Activated CD4-positive, alpha-beta T cell treated with anti-CD3 and anti-CD28 coated beads for 36 hours (primary cell): ENCODE measurements around the gene NCAPD3. TPM values are rescaled to one million over a fixed set of nuclear protein-coding genes. Genes with fewer than 3 reads are reported as not detected.

Experiments used
- ATAC-seq: fragments of 200-7000 bp; cut with Tn5 transposase; one replicate; pipeline ENCODE4 v1.10.0; 2021; ENCODE audit warnings: mild to moderate bottlenecking, moderate library complexity
- CTCF ChIA-PET: fragments of 350-600 bp; sonication (Branson Sonifier 250); formaldehyde crosslinking; loops from one replicate; lab custom pipeline; 2021; ENCODE audit warnings: antibody characterized with exemption; lab: Charles Lee
- POLR2A ChIA-PET: fragments of 350-600 bp; sonication (Branson Sonifier 250); formaldehyde crosslinking; loops from one replicate; lab custom pipeline; 2021; ENCODE audit warnings: antibody characterized with exemption, inconsistent platforms; lab: Charles Lee
- DNase-seq: peaks from one replicate; pipeline ENCODE4 v3.0.0-alpha.2; 2020
- H3K27ac Mint-ChIP-seq: one replicate; pipeline ENCODE4 v1.8.0; 2021; ENCODE audit warnings: mixed read lengths
- H3K27me3 Mint-ChIP-seq: one replicate; pipeline ENCODE4 v1.8.0; 2021; ENCODE audit warnings: mixed read lengths
- H3K36me3 Mint-ChIP-seq: one replicate; pipeline ENCODE4 v1.8.0; 2021; ENCODE audit warnings: low read depth, mixed read lengths
- H3K4me1 Mint-ChIP-seq: one replicate; pipeline ENCODE4 v1.8.0; 2021; ENCODE audit warnings: mixed read lengths
- H3K4me3 Mint-ChIP-seq: one replicate; pipeline ENCODE4 v1.8.0; 2021; ENCODE audit warnings: mild to moderate bottlenecking, moderate library complexity, mixed read lengths
- H3K9me3 Mint-ChIP-seq: one replicate; pipeline ENCODE4 v1.8.0; 2021; ENCODE audit warnings: low read depth, mixed read lengths
- intact Hi-C, 2 experiments: fragments of 100-400 bp; cut with DNase I in 1 of 2; cut with micrococcal nuclease in 1 of 2; formaldehyde crosslinking; loops; one replicate each; pipeline versions ENCODE4 v1.14.2 to v1.15.1; 2022 to 2024; cut with DNase I, micrococcal nuclease
- total RNA-seq, 2 experiments: library from RNA; stranded (reverse); gene quantifications; one replicate each; pipeline ENCODE4 v1.2.3, GENCODE V29; 2021

The NCAPD3 gene
- 10 to 100 TPM; 78.9 to 92.1 TPM for total RNA-seq

GRCh38 chr11:134223836-134224709 is at the start of gene NCAPD3, which contains the start of gene VPS26B:
Gene NCAPD3, minus strand, starts transcription at chr11:134223967. Its CDS starts 41 bp downstream, at chr11:134223926.
Gene VPS26B, plus strand, starts transcription at chr11:134224671. Its CDS starts 452 bp downstream, at chr11:134225123.
- DNase-seq (peak; percentile 98), ATAC-seq (peak; percentile 81)
- no peaks in the 10 kb centered on the region for H3K27me3 Mint-ChIP-seq
- intact Hi-C loops: loop anchor here (1.0 to 2.0 kb wide), 7 partner anchors 29 to 296 kb away; partner anchors contain the start of genes ACAD8 (in 2 of the 2), GLB1L2 (in 2 of the 2), THYN1 (in 2 of the 2) and GLB1L3 (in 1 of the 2)
- H3K27ac Mint-ChIP-seq: peak within 1 kb of the TSS; percentile 98
- H3K9me3 Mint-ChIP-seq: no peaks in the 10 kb centered on the region
- ChIA-PET CTCF (interaction anchor here (0.5 to 1.9 kb wide), 11 partner anchors 10 to 155 kb away, joined by 3 to 6 read pairs (median 4); partner anchors contain the start of genes GLB1L3 and JAM3), POLR2A (interaction anchor here (0.7 to 2.7 kb wide), 8 partner anchors 20 to 305 kb away, joined by 3 to 14 read pairs (median 3); partner anchors contain the start of genes ACAD8, GLB1L3 and THYN1)
- peak within 1 kb of the TSS; percentile 99 for H3K4me3 Mint-ChIP-seq
- peaks cover 59% of the 10 kb centered on the region for H3K4me1 Mint-ChIP-seq
- peaks cover 26% of the 10 kb centered on the region for H3K36me3 Mint-ChIP-seq

GRCh38 chr11:134273317-134273712 is 49.5 kb upstream of the NCAPD3 start:
- Mint-ChIP-seq H3K9me3 (no peaks in the 10 kb centered on the region), H3K27me3 (peaks cover 3% of the 10 kb centered on the region), H3K4me3 (no peak overlapping the region), H3K4me1 (peaks cover 45% of the 10 kb centered on the region), H3K36me3 (peaks cover 8% of the 10 kb centered on the region), H3K27ac (no peak overlapping the region)
- CTCF ChIA-PET: interaction anchor here (0.6 to 4.7 kb wide), 10 partner anchors 8 to 238 kb away, joined by 3 to 33 read pairs (median 5); partner anchors contain the start of genes ACAD8, THYN1 and VPS26B
- ATAC-seq: no peak
- POLR2A ChIA-PET: interaction anchor here (0.6 kb wide), 4 partner anchors 14 to 329 kb away, joined by 3 to 7 read pairs (median 4); no protein-coding TSS in a partner anchor
- DNase-seq: no peak
- intact Hi-C loops: no loop called here

- no peaks in the 10 kb centered on the region for H3K9me3 Mint-ChIP-seq
- no peak for ATAC-seq
- H3K27ac Mint-ChIP-seq: no peak overlapping the region
- peaks cover 3% of the 10 kb centered on the region for H3K27me3 Mint-ChIP-seq
- DNase-seq: no peak
- intact Hi-C loops: no loop called here
- ChIA-PET CTCF (interaction anchor here (0.7 to 4.7 kb wide), 7 partner anchors 7 to 237 kb away, joined by 3 to 33 read pairs (median 5); partner anchors contain the start of genes ACAD8, THYN1 and VPS26B), POLR2A (no interaction called here)
- H3K4me1 Mint-ChIP-seq: peaks cover 45% of the 10 kb centered on the region
- no peak overlapping the region for H3K4me3 Mint-ChIP-seq
- H3K36me3 Mint-ChIP-seq: peaks cover 4% of the 10 kb centered on the region
These were observed 48.9 kb upstream of the NCAPD3 start for GRCh38 chr11:134272381-134273316.

- CTCF ChIA-PET: interaction anchor here (2.7 to 4.7 kb wide), 2 partner anchors 10 to 17 kb away, joined by 13 to 33 read pairs; partner anchors contain the start of genes ACAD8 and THYN1
- H3K4me3 Mint-ChIP-seq: no peak overlapping the region
These were observed 48.2 kb upstream of the NCAPD3 start for GRCh38 chr11:134271978-134272377.

GRCh38 chr11:134270250-134270714 is 46.5 kb upstream of the NCAPD3 start:
- intact Hi-C loops: no loop called here
- no peaks in the 10 kb centered on the region for H3K27me3 Mint-ChIP-seq
- CTCF ChIA-PET: interaction anchor here (0.6 to 1.8 kb wide), 6 partner anchors 8 to 354 kb away, joined by 3 to 7 read pairs (median 3); partner anchors contain the start of gene ACAD8
- peaks cover 41% of the 10 kb centered on the region for H3K4me1 Mint-ChIP-seq
- peak overlapping the region; percentile 20 for H3K27ac Mint-ChIP-seq
- H3K36me3 Mint-ChIP-seq: no peaks in the 10 kb centered on the region
- H3K9me3 Mint-ChIP-seq: no peaks in the 10 kb centered on the region
- no peak overlapping the region for H3K4me3 Mint-ChIP-seq
- POLR2A ChIA-PET: no interaction called here
- ATAC-seq (peak; percentile 38), DNase-seq (peak; percentile 36)

More at GRCh38 chr11:134271978-134272377, 48.2 kb upstream of the NCAPD3 start:
- ATAC-seq: no peak
- POLR2A ChIA-PET: no interaction called here
- H3K9me3 Mint-ChIP-seq: no peaks in the 10 kb centered on the region
- no peak overlapping the region for H3K27ac Mint-ChIP-seq
- H3K27me3 Mint-ChIP-seq: no peaks in the 10 kb centered on the region
- H3K36me3 Mint-ChIP-seq: no peaks in the 10 kb centered on the region
- intact Hi-C loops: no loop called here
- peaks cover 43% of the 10 kb centered on the region for H3K4me1 Mint-ChIP-seq
- no peak for DNase-seq

- ChIA-PET POLR2A (no interaction called here), CTCF (interaction anchor here (0.9 kb wide), 1 partner anchor 10 kb away, joined by 5 read pairs; no protein-coding TSS in a partner anchor)
- Mint-ChIP-seq H3K9me3 (no peaks in the 10 kb centered on the region), H3K27me3 (no peaks in the 10 kb centered on the region), H3K4me1 (peaks cover 19% of the 10 kb centered on the region), H3K27ac (no peak overlapping the region), H3K36me3 (peaks cover 2% of the 10 kb centered on the region), H3K4me3 (no peak overlapping the region)
- intact Hi-C loops: no loop called here
- ATAC-seq (no peak), DNase-seq (no peak)
These were observed 44.2 kb upstream of the NCAPD3 start for GRCh38 chr11:134267966-134268365.

GRCh38 chr11:134267461-134267860 is 43.7 kb upstream of the NCAPD3 start:
- H3K27ac Mint-ChIP-seq: no peak overlapping the region
- ChIA-PET CTCF (interaction anchor here (1.6 to 2.0 kb wide), 2 partner anchors 9 to 11 kb away, joined by 7 to 8 read pairs; partner anchors contain the start of gene GLB1L3), POLR2A (no interaction called here)
- H3K9me3 Mint-ChIP-seq: no peaks in the 10 kb centered on the region
- ATAC-seq (no peak), DNase-seq (no peak)
- H3K4me1 Mint-ChIP-seq: peaks cover 13% of the 10 kb centered on the region
- intact Hi-C loops: no loop called here
- H3K4me3 Mint-ChIP-seq: no peak overlapping the region
- H3K36me3 Mint-ChIP-seq: peaks cover 2% of the 10 kb centered on the region
- H3K27me3 Mint-ChIP-seq: no peaks in the 10 kb centered on the region

- H3K4me1 Mint-ChIP-seq: peaks cover 11% of the 10 kb centered on the region
- peaks cover 7% of the 10 kb centered on the region for H3K36me3 Mint-ChIP-seq
- ChIA-PET CTCF (interaction anchor here (0.6 to 2.0 kb wide), 6 partner anchors 9 to 126 kb away, joined by 3 to 8 read pairs (median 4); partner anchors contain the start of genes GLB1L3, NCAPD3 and VPS26B), POLR2A (interaction anchor here (0.6 kb wide), 1 partner anchor 69 kb away, joined by 3 read pairs; no protein-coding TSS in a partner anchor)
- intact Hi-C loops: no loop called here
- H3K27ac Mint-ChIP-seq: no peak overlapping the region
- H3K27me3 Mint-ChIP-seq: no peaks in the 10 kb centered on the region
- ATAC-seq (no peak), DNase-seq (no peak)
- no peaks in the 10 kb centered on the region for H3K9me3 Mint-ChIP-seq
- no peak overlapping the region for H3K4me3 Mint-ChIP-seq
These were observed 43.1 kb upstream of the NCAPD3 start for GRCh38 chr11:134266841-134267251.

- H3K27me3 Mint-ChIP-seq: no peaks in the 10 kb centered on the region
- no peaks in the 10 kb centered on the region for H3K9me3 Mint-ChIP-seq
- H3K27ac Mint-ChIP-seq: no peak overlapping the region
- peaks cover 8% of the 10 kb centered on the region for H3K36me3 Mint-ChIP-seq
- peaks cover 11% of the 10 kb centered on the region for H3K4me1 Mint-ChIP-seq
- CTCF ChIA-PET: interaction anchor here (0.6 to 2.0 kb wide), 6 partner anchors 10 to 126 kb away, joined by 3 to 8 read pairs (median 4); partner anchors contain the start of genes GLB1L3, NCAPD3 and VPS26B
- H3K4me3 Mint-ChIP-seq: no peak overlapping the region
- POLR2A ChIA-PET: interaction anchor here (0.6 kb wide), 1 partner anchor 69 kb away, joined by 3 read pairs; no protein-coding TSS in a partner anchor
- ATAC-seq (no peak), DNase-seq (no peak)
- intact Hi-C loops: no loop called here
These were observed 42.7 kb upstream of the NCAPD3 start for GRCh38 chr11:134266440-134266839.
